Measurements from ENCODE around the gene CA4. TPM values are rescaled to one million over a fixed set of nuclear protein-coding genes. Genes with fewer than 3 reads are reported as not detected.
"Not testable (repeated sequence)": the region's sequence is repeated elsewhere in the genome, so short reads cannot be mapped to it uniquely, and the experiment has no call there.

CA4 gene
- total RNA-seq, 4 donors from 2014 or later, result 15.7 to 359 (median 246) TPM

- no peaks in the 10 kb centered on the region for H3K36me3 ChIP-seq
- intact Hi-C loops (cut with DNase I; ENCODE audit: low total_unique reads), result no loop called here
- DNase-seq, result no peak
- in situ Hi-C loops (cut with MboI; ENCODE audit: low pct_ligation_motif_present in 1 of 4, low pct_unique_long_range_greater_than_20kb in 1 of 4, low sequenced_read_pairs in 3 of 4), result no loop called here
- WGBS, 2 donors (ENCODE audit: low coverage in 1 of 2), result 49 to 53% methylated on average over 2 of the region's 2 CpGs
- H3K27ac ChIP-seq, result peak overlapping the region in 3 of 4 donors; percentile 22 to 40 (median 28)
- no peaks in the 10 kb centered on the region for H3K27me3 ChIP-seq
- H3K4me3 ChIP-seq, result no peak overlapping the region
- H3K9me3 ChIP-seq, result no peaks in the 10 kb centered on the region
- H3K4me1 ChIP-seq, result peaks cover 6 to 45% (median 30%) of the 10 kb centered on the region in 4 donors
- no peak for TF ChIP-seq POLR2A (IDR thresholded peaks at IDR 0.05)
- TF ChIP-seq, protein P1, sequence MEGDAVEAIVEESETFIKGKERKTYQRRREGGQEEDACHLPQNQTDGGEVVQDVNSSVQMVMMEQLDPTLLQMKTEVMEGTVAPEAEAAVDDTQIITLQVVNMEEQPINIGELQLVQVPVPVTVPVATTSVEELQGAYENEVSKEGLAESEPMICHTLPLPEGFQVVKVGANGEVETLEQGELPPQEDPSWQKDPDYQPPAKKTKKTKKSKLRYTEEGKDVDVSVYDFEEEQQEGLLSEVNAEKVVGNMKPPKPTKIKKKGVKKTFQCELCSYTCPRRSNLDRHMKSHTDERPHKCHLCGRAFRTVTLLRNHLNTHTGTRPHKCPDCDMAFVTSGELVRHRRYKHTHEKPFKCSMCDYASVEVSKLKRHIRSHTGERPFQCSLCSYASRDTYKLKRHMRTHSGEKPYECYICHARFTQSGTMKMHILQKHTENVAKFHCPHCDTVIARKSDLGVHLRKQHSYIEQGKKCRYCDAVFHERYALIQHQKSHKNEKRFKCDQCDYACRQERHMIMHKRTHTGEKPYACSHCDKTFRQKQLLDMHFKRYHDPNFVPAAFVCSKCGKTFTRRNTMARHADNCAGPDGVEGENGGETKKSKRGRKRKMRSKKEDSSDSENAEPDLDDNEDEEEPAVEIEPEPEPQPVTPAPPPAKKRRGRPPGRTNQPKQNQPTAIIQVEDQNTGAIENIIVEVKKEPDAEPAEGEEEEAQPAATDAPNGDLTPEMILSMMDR (IDR thresholded peaks at IDR 0.05), result no peak
- no peak for TF ChIP-seq POLR2AphosphoS5 (IDR thresholded peaks at IDR 0.05)
- no peak for TF ChIP-seq EP300 (IDR thresholded peaks at IDR 0.05; ENCODE audit: low read depth)
Measured at GRCh38 chr17:60173304-60173819, 23.6 kb downstream of the CA4 start.

GRCh38 chr17:60174035-60174434 lies 24.3 kb downstream of the CA4 start:
- in situ Hi-C loops (cut with MboI; ENCODE audit: low pct_ligation_motif_present in 1 of 4, low pct_unique_long_range_greater_than_20kb in 1 of 4, low sequenced_read_pairs in 3 of 4) (no loop called here), intact Hi-C loops (cut with DNase I; ENCODE audit: low total_unique reads) (no loop called here)
- Histone ChIP-seq H3K4me1 (peaks cover 6 to 39% (median 27%) of the 10 kb centered on the region in 4 donors), H3K27me3 (no peaks in the 10 kb centered on the region), H3K27ac (peak overlapping the region in 2 of 4 donors; percentile 3 to 28), H3K4me3 (no peak overlapping the region), H3K9me3 (no peaks in the 10 kb centered on the region), H3K36me3 (peaks cover 0 to 6% (median 0%) of the 10 kb centered on the region in 4 donors)
- no peak for DNase-seq
- TF ChIP-seq POLR2AphosphoS5 (IDR thresholded peaks at IDR 0.05), result no peak
- TF ChIP-seq EP300 (IDR thresholded peaks at IDR 0.05; ENCODE audit: low read depth), result no peak
- TF ChIP-seq, protein P1 (IDR thresholded peaks at IDR 0.05), result no peak
- no peak for TF ChIP-seq POLR2A (IDR thresholded peaks at IDR 0.05)
- 66 to 67% methylated on average over 3 of the region's 3 CpGs for WGBS, 2 donors (ENCODE audit: low coverage in 1 of 2)

DNA sequence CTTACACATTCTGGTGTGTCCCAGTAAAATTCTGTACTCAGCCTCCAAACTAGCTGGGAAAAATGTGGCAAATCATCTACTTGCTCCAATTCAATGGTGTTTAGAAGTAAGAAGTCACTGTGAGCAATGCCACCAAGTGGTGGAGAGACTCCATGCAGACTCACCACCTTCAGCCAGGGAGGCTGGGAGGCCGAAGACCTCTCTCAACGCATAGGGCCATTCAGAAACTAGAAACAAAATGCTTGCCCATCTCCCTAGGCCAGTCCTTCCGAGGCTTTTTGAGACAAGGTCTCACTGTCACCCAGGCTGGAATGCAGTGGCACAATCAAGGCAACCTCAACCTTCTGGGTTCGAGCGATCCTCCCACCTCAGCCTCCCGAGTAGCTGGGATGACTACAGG lies 25.0 kb downstream of the CA4 start:
- TF ChIP-seq, protein P1 (IDR thresholded peaks at IDR 0.05), result peak in 4 of 5 experiments; percentile 28 to 46 (median 37)
- H3K27me3 ChIP-seq; H3K36me3 ChIP-seq; H3K4me3 ChIP-seq; DNase-seq; intact Hi-C loops (cut with DNase I; ENCODE audit: low total_unique reads); H3K9me3 ChIP-seq; in situ Hi-C loops (cut with MboI; ENCODE audit: low pct_ligation_motif_present in 1 of 4, low pct_unique_long_range_greater_than_20kb in 1 of 4, low sequenced_read_pairs in 3 of 4): not testable (repeated sequence)
- 96% methylated on average over 6 of the region's 6 CpGs; no CpG with 5 or more reads in 1 of the 2 donors for WGBS, 2 donors (ENCODE audit: low coverage in 1 of 2)
- Histone ChIP-seq H3K27ac (peak overlapping the region in 1 of 4 donors; percentile 3), H3K4me1 (peaks cover 6 to 32% (median 20%) of the 10 kb centered on the region in 4 donors)

DNA sequence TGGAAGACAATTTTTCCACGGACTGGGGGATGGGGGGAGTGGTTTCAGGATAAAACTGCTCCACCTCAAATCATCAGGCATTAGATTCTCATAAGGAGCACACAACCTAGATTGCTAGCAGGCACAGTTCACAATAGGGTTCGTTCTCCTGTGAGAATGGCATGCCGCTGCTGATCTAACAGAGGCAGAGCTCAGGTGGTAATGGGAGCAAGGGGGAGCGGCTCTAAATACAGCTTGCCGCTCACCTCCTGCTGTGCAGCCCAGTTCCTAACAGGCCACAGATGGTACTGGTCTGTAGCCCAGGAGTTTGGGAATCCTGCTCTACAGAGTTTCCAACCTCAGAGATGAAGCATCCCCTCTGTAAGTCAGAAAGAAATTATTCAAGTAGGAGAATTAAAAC lies 27.0 kb downstream of the CA4 start:
- H3K4me3 ChIP-seq; DNase-seq; in situ Hi-C loops (cut with MboI; ENCODE audit: low pct_ligation_motif_present in 1 of 4, low pct_unique_long_range_greater_than_20kb in 1 of 4, low sequenced_read_pairs in 3 of 4); intact Hi-C loops (cut with DNase I; ENCODE audit: low total_unique reads); H3K27ac ChIP-seq; H3K9me3 ChIP-seq; H3K36me3 ChIP-seq; H3K27me3 ChIP-seq: not testable (repeated sequence)
- peaks cover 0 to 12% (median 2%) of the 10 kb centered on the region in 4 donors for H3K4me1 ChIP-seq
- 82 to 98% methylated on average over 3 to 5 of the region's 5 CpGs for WGBS, 2 donors (ENCODE audit: low coverage in 1 of 2)

- H3K4me3 ChIP-seq; H3K4me1 ChIP-seq; H3K27me3 ChIP-seq; H3K9me3 ChIP-seq; DNase-seq; H3K27ac ChIP-seq; in situ Hi-C loops (cut with MboI; ENCODE audit: low pct_ligation_motif_present in 1 of 4, low pct_unique_long_range_greater_than_20kb in 1 of 4, low sequenced_read_pairs in 3 of 4); intact Hi-C loops (cut with DNase I; ENCODE audit: low total_unique reads): not testable (repeated sequence)
- 75 to 86% methylated on average over 2 of the region's 2 CpGs for WGBS, 2 donors (ENCODE audit: low coverage in 1 of 2)
- H3K36me3 ChIP-seq, result peaks cover 0 to 17% (median 3%) of the 10 kb centered on the region in 4 donors
Measured at GRCh38 chr17:60178180-60178579, 28.4 kb downstream of the CA4 start.

DNA sequence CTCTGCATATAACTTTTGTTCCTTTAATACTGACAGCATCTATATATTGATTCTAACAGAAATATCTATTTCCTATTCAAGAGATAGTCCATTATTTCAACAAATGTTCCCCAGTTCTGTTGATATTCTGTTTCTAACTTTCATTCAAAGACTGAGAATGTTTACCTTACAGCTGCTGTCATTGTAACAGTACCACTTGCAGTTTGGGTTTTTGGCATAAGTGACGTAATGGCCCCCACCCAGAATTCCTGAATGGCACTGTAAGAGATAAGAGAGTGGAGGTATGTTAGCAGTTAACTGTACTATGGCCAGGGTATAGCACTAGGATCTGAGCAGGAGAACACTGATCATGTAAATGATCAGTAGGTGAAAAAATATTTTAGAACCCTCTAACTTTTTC lies 30.6 kb downstream of the CA4 start:
- peaks cover 0 to 27% (median 3%) of the 10 kb centered on the region in 4 donors for H3K36me3 ChIP-seq
- in situ Hi-C loops (cut with MboI; ENCODE audit: low pct_ligation_motif_present in 1 of 4, low pct_unique_long_range_greater_than_20kb in 1 of 4, low sequenced_read_pairs in 3 of 4); DNase-seq; intact Hi-C loops (cut with DNase I; ENCODE audit: low total_unique reads); H3K4me3 ChIP-seq; H3K9me3 ChIP-seq; H3K4me1 ChIP-seq; H3K27ac ChIP-seq; H3K27me3 ChIP-seq: not testable (repeated sequence)
- WGBS, 2 donors (ENCODE audit: low coverage in 1 of 2), result 86% methylated on average over 1 of the region's 1 CpG; no CpG with 5 or more reads in 1 of the 2 donors

- Histone ChIP-seq H3K36me3 (peaks cover 0 to 33% (median under 1%) of the 10 kb centered on the region in 4 donors), H3K4me1 (peaks cover 4 to 28% (median 14%) of the 10 kb centered on the region in 4 donors), H3K27ac (peak overlapping the region; percentile 28 to 80 (median 71))
- in situ Hi-C loops (cut with MboI; ENCODE audit: low pct_ligation_motif_present in 1 of 4, low pct_unique_long_range_greater_than_20kb in 1 of 4, low sequenced_read_pairs in 3 of 4); H3K27me3 ChIP-seq; H3K4me3 ChIP-seq; DNase-seq; intact Hi-C loops (cut with DNase I; ENCODE audit: low total_unique reads); H3K9me3 ChIP-seq: not testable (repeated sequence)
- WGBS, 2 donors (ENCODE audit: low coverage in 1 of 2), result 82 to 100% methylated on average over 1 of the region's 1 CpG
Measured at GRCh38 chr17:60186372-60186771, 36.6 kb downstream of the CA4 start.
